HEK293 (cell line): ENCODE data around the gene ZNF609.

Source experiments
- FEZF1 ChIP-seq: fragments of 450-650 bp; formaldehyde crosslinking; IDR thresholded peaks from 2 replicates; pipeline ENCODE4 v1.5.1; 2016; ENCODE audit warnings: missing biosample characterization, missing genetic modification characterization
- SP7 ChIP-seq: fragments of 450-650 bp; formaldehyde crosslinking; IDR thresholded peaks from 2 replicates; pipeline ENCODE4 v1.5.1; 2016; ENCODE audit warnings: missing biosample characterization, missing genetic modification characterization
- YY2 ChIP-seq: fragments of 450-650 bp; formaldehyde crosslinking; IDR thresholded peaks from 2 replicates; pipeline ENCODE4 v1.5.1; 2016; ENCODE audit warnings: missing biosample characterization, missing genetic modification characterization
- ZBTB48 ChIP-seq: fragments of 450-650 bp; formaldehyde crosslinking; IDR thresholded peaks from 2 replicates; pipeline ENCODE4 v1.5.1; 2016; ENCODE audit warnings: missing biosample characterization, missing genetic modification characterization
- ZBTB6 ChIP-seq: fragments of 450-650 bp; formaldehyde crosslinking; IDR thresholded peaks from 2 replicates; pipeline ENCODE4 v1.5.1; 2017; ENCODE audit warnings: missing biosample characterization, missing genetic modification characterization
- ZBTB8A ChIP-seq: fragments of 450-650 bp; formaldehyde crosslinking; IDR thresholded peaks from 2 replicates; pipeline ENCODE4 v1.5.1; 2016; ENCODE audit warnings: missing biosample characterization, missing genetic modification characterization
- ZEB2 ChIP-seq: fragments of 450-650 bp; formaldehyde crosslinking; IDR thresholded peaks from 2 replicates; pipeline ENCODE4 v1.5.1; 2016; ENCODE audit warnings: missing biosample characterization, missing genetic modification characterization
- ZNF146 ChIP-seq: fragments of 450-650 bp; formaldehyde crosslinking; IDR thresholded peaks from 2 replicates; pipeline ENCODE4 v1.5.1; 2016; ENCODE audit warnings: missing biosample characterization, missing genetic modification characterization
- ZNF16 ChIP-seq: fragments of 450-650 bp; formaldehyde crosslinking; IDR thresholded peaks from 2 replicates; pipeline ENCODE4 v1.5.1; 2016; ENCODE audit warnings: low read depth, missing biosample characterization, missing genetic modification characterization
- ZNF19 ChIP-seq: fragments of 450-650 bp; formaldehyde crosslinking; IDR thresholded peaks from 2 replicates; pipeline ENCODE4; 2016; ENCODE audit warnings: missing biosample characterization, missing genetic modification characterization, low read depth
- ZNF335 ChIP-seq: fragments of 450-650 bp; formaldehyde crosslinking; conservative IDR thresholded peaks from 2 replicates; pipeline ENCODE4 v1.5.1; 2016; ENCODE audit warnings: missing biosample characterization, missing genetic modification characterization
- ZNF362 ChIP-seq: fragments of 450-650 bp; formaldehyde crosslinking; IDR thresholded peaks from 2 replicates; pipeline ENCODE4 v1.5.1; 2016; ENCODE audit warnings: missing biosample characterization, missing genetic modification characterization
- ZNF416 ChIP-seq: fragments of 450-650 bp; formaldehyde crosslinking; IDR thresholded peaks from 2 replicates; pipeline ENCODE4 v1.5.1; 2016; ENCODE audit warnings: missing biosample characterization, missing genetic modification characterization
- ZNF423 ChIP-seq: fragments of 450-650 bp; formaldehyde crosslinking; IDR thresholded peaks from 2 replicates; pipeline ENCODE4 v1.5.1; 2016; ENCODE audit warnings: missing biosample characterization, missing genetic modification characterization
- ZNF48 ChIP-seq: fragments of 450-650 bp; formaldehyde crosslinking; IDR thresholded peaks from 2 replicates; pipeline ENCODE4 v1.5.1; 2016; ENCODE audit warnings: missing biosample characterization, missing genetic modification characterization
- ZNF548 ChIP-seq: fragments of 450-650 bp; formaldehyde crosslinking; IDR thresholded peaks from 2 replicates; pipeline ENCODE4 v1.5.1; 2016; ENCODE audit warnings: missing biosample characterization, missing genetic modification characterization
- ZNF549 ChIP-seq: fragments of 450-650 bp; IDR thresholded peaks from 2 replicates; pipeline ENCODE4 v1.5.1; 2018; ENCODE audit warnings: missing biosample characterization, missing genetic modification characterization, mild to moderate bottlenecking, inconsistent platforms, moderate library complexity
- ZNF561 ChIP-seq: fragments of 450-650 bp; IDR thresholded peaks from 2 replicates; pipeline ENCODE4 v1.5.1; 2018; ENCODE audit warnings: missing biosample characterization, missing genetic modification characterization, borderline replicate concordance
- ZNF596 ChIP-seq: fragments of 450-650 bp; IDR thresholded peaks from 2 replicates; pipeline ENCODE4 v1.5.0; 2018; ENCODE audit warnings: missing biosample characterization, mild to moderate bottlenecking, missing genetic modification characterization, moderate library complexity
- ZNF610 ChIP-seq: fragments of 450-650 bp; formaldehyde crosslinking; IDR thresholded peaks from 2 replicates; pipeline ENCODE4 v1.5.1; 2016; ENCODE audit warnings: missing biosample characterization, missing genetic modification characterization, borderline replicate concordance
- ZNF626 ChIP-seq: fragments of 450-650 bp; sonication (Bioruptor Pico); formaldehyde crosslinking; IDR thresholded peaks from 2 replicates; pipeline ENCODE4 v1.5.1; 2018; ENCODE audit warnings: missing biosample characterization, missing genetic modification characterization, inconsistent platforms
- ZNF629 ChIP-seq: fragments of 450-650 bp; formaldehyde crosslinking; IDR thresholded peaks from 2 replicates; pipeline ENCODE4 v1.5.1; 2017; ENCODE audit warnings: missing biosample characterization, missing genetic modification characterization
- ZNF645 ChIP-seq: fragments of 450-650 bp; formaldehyde crosslinking; IDR thresholded peaks from 2 replicates; pipeline ENCODE4; 2016; ENCODE audit warnings: missing biosample characterization, missing genetic modification characterization
- ZNF830 ChIP-seq: fragments of 450-650 bp; IDR thresholded peaks from 2 replicates; pipeline ENCODE4 v1.5.0; 2018; ENCODE audit warnings: missing biosample characterization, missing genetic modification characterization, low read depth, mild to moderate bottlenecking, moderate library complexity
- TF ChIP-seq, protein P1 (sequence below): fragments of 450-650 bp; formaldehyde crosslinking; conservative IDR thresholded peaks from 2 replicates; pipeline ENCODE4 v1.5.1; 2016; ENCODE audit warnings: low read depth, missing biosample characterization, missing genetic modification characterization
- TF ChIP-seq, protein P2 (sequence below): fragments of 450-650 bp; formaldehyde crosslinking; IDR thresholded peaks from 2 replicates; pipeline ENCODE4 v1.5.1; 2016; ENCODE audit warnings: missing biosample characterization, missing genetic modification characterization, low read depth
- TF ChIP-seq, protein P3 (sequence below): fragments of 450-650 bp; formaldehyde crosslinking; IDR thresholded peaks from 2 replicates; pipeline ENCODE4 v1.5.1; 2016; ENCODE audit warnings: missing biosample characterization, missing genetic modification characterization
- TF ChIP-seq, protein P4 (sequence below): fragments of 450-650 bp; formaldehyde crosslinking; IDR thresholded peaks from 2 replicates; pipeline ENCODE4 v1.5.1; 2016; ENCODE audit warnings: missing biosample characterization, missing genetic modification characterization

ZNF609 gene

DNA sequence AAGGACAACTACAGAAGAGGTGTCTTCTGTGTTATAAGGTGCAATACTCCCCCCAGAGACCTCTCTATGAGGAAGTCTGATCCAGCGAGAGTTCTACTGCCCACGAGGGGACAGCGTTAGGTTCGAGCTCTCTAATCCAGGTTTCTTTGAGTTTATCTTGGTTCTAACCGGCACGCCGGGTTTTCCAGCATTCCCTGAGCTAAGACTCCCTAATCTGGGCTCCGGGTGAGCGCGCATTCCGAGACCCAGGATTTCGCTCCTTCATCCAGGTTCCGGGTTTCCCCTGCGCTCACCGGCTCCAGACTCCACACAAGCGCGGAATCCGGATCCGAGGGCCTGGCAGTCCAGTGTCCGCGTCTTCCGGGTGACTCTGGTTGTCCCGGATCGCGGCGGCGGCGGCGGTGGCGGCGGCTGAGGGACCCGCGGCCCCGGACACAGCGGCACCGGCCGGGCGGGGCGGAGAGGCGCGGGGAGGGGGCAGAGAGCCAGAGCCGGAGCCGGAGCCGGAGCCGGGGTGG, at the start of gene ZNF609 (continued):
- TF ChIP-seq ZNF423 (tag by site-specific recombination) (peak; percentile 56; the same call in 1 of the 2 replicates), ZNF48 (tag by site-specific recombination) (no peak), ZBTB48 (tag by site-specific recombination) (peak; percentile 84), ZNF830 (no peak), YY2 (tag by site-specific recombination) (no peak), ZNF416 (no peak), FEZF1 (tag by site-specific recombination) (0 out of 2 replicates have a peak, but pooled peaks have one; percentile 31), ZNF561 (peak; percentile 97), ZNF362 (tag by site-specific recombination) (0 out of 2 replicates have a peak, but pooled peaks have one; percentile 15), ZNF146 (tag by site-specific recombination) (0 out of 2 replicates have a peak, but pooled peaks have one; percentile 8), ZNF19 (tag by site-specific recombination) (no peak), ZNF596 (0 out of 2 replicates have a peak, but pooled peaks have one; percentile 5), ZNF645 (tag by site-specific recombination) (no peak), SP7 (tag by site-specific recombination) (peak; percentile 86), ZNF626 (tag by site-specific recombination) (no peak; the same call in 1 of the 2 replicates), ZBTB6 (tag by site-specific recombination) (peak; percentile 99), ZNF629 (tag by site-specific recombination) (peak; percentile 82), ZNF335 (peak; percentile 52; the same call in 1 of the 2 replicates), ZNF548 (tag by site-specific recombination) (no peak), ZNF610 (tag by site-specific recombination) (peak; percentile 67; the same call in 1 of the 2 replicates), ZBTB8A (tag by site-specific recombination) (peak; percentile 97), ZNF16 (tag by site-specific recombination) (no peak), ZEB2 (tag by site-specific recombination) (peak; percentile 93), ZNF549 (tag by site-specific recombination) (no peak)
- TF ChIP-seq, protein P1, sequence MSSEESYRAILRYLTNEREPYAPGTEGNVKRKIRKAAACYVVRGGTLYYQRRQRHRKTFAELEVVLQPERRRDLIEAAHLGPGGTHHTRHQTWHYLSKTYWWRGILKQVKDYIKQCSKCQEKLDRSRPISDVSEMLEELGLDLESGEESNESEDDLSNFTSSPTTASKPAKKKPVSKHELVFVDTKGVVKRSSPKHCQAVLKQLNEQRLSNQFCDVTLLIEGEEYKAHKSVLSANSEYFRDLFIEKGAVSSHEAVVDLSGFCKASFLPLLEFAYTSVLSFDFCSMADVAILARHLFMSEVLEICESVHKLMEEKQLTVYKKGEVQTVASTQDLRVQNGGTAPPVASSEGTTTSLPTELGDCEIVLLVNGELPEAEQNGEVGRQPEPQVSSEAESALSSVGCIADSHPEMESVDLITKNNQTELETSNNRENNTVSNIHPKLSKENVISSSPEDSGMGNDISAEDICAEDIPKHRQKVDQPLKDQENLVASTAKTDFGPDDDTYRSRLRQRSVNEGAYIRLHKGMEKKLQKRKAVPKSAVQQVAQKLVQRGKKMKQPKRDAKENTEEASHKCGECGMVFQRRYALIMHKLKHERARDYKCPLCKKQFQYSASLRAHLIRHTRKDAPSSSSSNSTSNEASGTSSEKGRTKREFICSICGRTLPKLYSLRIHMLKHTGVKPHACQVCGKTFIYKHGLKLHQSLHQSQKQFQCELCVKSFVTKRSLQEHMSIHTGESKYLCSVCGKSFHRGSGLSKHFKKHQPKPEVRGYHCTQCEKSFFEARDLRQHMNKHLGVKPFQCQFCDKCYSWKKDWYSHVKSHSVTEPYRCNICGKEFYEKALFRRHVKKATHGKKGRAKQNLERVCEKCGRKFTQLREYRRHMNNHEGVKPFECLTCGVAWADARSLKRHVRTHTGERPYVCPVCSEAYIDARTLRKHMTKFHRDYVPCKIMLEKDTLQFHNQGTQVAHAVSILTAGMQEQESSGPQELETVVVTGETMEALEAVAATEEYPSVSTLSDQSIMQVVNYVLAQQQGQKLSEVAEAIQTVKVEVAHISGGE = peak; percentile 64
- TF ChIP-seq, protein P2, sequence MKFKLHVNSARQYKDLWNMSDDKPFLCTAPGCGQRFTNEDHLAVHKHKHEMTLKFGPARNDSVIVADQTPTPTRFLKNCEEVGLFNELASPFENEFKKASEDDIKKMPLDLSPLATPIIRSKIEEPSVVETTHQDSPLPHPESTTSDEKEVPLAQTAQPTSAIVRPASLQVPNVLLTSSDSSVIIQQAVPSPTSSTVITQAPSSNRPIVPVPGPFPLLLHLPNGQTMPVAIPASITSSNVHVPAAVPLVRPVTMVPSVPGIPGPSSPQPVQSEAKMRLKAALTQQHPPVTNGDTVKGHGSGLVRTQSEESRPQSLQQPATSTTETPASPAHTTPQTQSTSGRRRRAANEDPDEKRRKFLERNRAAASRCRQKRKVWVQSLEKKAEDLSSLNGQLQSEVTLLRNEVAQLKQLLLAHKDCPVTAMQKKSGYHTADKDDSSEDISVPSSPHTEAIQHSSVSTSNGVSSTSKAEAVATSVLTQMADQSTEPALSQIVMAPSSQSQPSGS = peak; percentile 37; the same call in 1 of the 2 replicates
- TF ChIP-seq, protein P3, sequence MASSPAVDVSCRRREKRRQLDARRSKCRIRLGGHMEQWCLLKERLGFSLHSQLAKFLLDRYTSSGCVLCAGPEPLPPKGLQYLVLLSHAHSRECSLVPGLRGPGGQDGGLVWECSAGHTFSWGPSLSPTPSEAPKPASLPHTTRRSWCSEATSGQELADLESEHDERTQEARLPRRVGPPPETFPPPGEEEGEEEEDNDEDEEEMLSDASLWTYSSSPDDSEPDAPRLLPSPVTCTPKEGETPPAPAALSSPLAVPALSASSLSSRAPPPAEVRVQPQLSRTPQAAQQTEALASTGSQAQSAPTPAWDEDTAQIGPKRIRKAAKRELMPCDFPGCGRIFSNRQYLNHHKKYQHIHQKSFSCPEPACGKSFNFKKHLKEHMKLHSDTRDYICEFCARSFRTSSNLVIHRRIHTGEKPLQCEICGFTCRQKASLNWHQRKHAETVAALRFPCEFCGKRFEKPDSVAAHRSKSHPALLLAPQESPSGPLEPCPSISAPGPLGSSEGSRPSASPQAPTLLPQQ (tag by site-specific recombination) = peak; percentile 86
- TF ChIP-seq, protein P4, sequence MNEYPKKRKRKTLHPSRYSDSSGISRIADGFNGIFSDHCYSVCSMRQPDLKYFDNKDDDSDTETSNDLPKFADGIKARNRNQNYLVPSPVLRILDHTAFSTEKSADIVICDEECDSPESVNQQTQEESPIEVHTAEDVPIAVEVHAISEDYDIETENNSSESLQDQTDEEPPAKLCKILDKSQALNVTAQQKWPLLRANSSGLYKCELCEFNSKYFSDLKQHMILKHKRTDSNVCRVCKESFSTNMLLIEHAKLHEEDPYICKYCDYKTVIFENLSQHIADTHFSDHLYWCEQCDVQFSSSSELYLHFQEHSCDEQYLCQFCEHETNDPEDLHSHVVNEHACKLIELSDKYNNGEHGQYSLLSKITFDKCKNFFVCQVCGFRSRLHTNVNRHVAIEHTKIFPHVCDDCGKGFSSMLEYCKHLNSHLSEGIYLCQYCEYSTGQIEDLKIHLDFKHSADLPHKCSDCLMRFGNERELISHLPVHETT (tag by site-specific recombination) = peak; percentile 91
